Calu3 (cell line): Measurements from ENCODE around the gene NR1I3. TPM values are rescaled to one million over a fixed set of nuclear protein-coding genes. Genes with fewer than 3 reads are reported as not detected.
A peak's percentile ranks its signal among the peaks of the same experiment; 100 is the strongest.
"Not testable (repeated sequence)": the region's sequence is repeated elsewhere in the genome, so short reads cannot be mapped to it uniquely, and the experiment has no call there.

Source experiments
- BruUV-seq: library from RNA; stranded (reverse); fragments of 400-500 nt; replicated peaks from 2 replicates; lab custom pipeline; 2021; lab: Mats Ljungman, UMichigan
- CTCF ChIA-PET: fragments of 300-600 bp; sonication (Branson Sonifier 250); formaldehyde crosslinking; loops from one replicate; lab custom pipeline; 2022; ENCODE audit warnings: antibody characterized with exemption; lab: Charles Lee
- DNase-seq: peaks from one replicate; pipeline ENCODE4 v3.0.0; 2022
- H3K27ac Mint-ChIP-seq: one replicate; pipeline ENCODE4 v1.8.0; 2022; ENCODE audit warnings: mixed read lengths; ENCODE audit not compliant: unreplicated experiment
- H3K27me3 Mint-ChIP-seq: one replicate; pipeline ENCODE4 v1.8.0; 2022; ENCODE audit warnings: mixed read lengths; ENCODE audit not compliant: unreplicated experiment
- H3K36me3 Mint-ChIP-seq: one replicate; pipeline ENCODE4 v1.8.0; 2022; ENCODE audit warnings: mild to moderate bottlenecking, moderate library complexity, mixed read lengths; ENCODE audit not compliant: insufficient read depth, unreplicated experiment
- H3K4me1 Mint-ChIP-seq: one replicate; pipeline ENCODE4 v1.8.0; 2022; ENCODE audit warnings: mild to moderate bottlenecking, low read depth, mixed read lengths; ENCODE audit not compliant: unreplicated experiment
- H3K4me3 Mint-ChIP-seq: one replicate; pipeline ENCODE4 v1.8.0; 2022; ENCODE audit warnings: mild to moderate bottlenecking, low read depth, moderate library complexity, mixed read lengths; ENCODE audit not compliant: unreplicated experiment
- H3K9me3 Mint-ChIP-seq: one replicate; pipeline ENCODE4 v1.8.0; 2022; ENCODE audit warnings: low read depth, mixed read lengths; ENCODE audit not compliant: unreplicated experiment
- intact Hi-C: fragments of 100-400 bp; cut with micrococcal nuclease; formaldehyde crosslinking; loops from one replicate; pipeline ENCODE4 v1.10.0; 2022; ENCODE audit not compliant: unreplicated experiment
- total RNA-seq: library from RNA; stranded (reverse); gene quantifications from 2 replicates; pipeline ENCODE4 v1.2.3, GENCODE V29; 2022
- TF ChIP-seq, protein P1 (sequence below): fragments of 200-600 bp; IDR thresholded peaks from one replicate; pipeline ENCODE4 v1.8.0; 2022; ENCODE audit warnings: antibody characterized with exemption; ENCODE audit not compliant: unreplicated experiment

NR1I3 gene
- total RNA-seq, 1 experiment from 2014 or later = not detected

DNA sequence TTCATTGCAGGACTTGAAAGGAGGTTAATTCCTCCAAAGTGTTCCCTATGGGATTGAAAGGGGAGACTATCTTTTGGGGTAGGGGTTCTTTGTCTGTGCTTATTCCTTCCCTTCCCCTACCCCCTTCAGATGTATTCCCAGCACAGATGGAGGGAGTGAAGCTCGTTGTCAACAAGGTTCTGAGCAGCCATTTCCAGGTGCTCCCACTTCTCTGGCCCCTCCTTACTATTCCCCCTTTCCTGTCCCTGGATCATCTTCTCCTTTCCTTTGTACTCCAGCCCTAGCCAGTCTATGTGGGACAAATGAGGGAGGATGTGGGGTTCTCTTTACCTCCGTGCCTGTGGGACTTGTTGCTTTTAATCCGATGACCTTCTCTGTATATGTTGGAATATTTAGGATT lies 11.2 kb downstream of the NR1I3 start:
- H3K9me3 Mint-ChIP-seq = no peaks in the 10 kb centered on the region
- intact Hi-C loops = loop anchor here (1.0 kb wide), 2 partner anchors 65 to 156 kb away; no protein-coding TSS in a partner anchor
- no peak for DNase-seq
- peaks cover 26% of the 10 kb centered on the region for H3K4me1 Mint-ChIP-seq
- peak overlapping the region; percentile 30 for H3K27ac Mint-ChIP-seq
- TSS peak; percentile 24 for BruUV-seq
- CTCF ChIA-PET = interaction anchor here (2.3 to 3.0 kb wide), 3 partner anchors 25 to 155 kb away, joined by 22 to 26 read pairs (median 24); partner anchors contain the start of gene NDUFS2
- H3K4me3 Mint-ChIP-seq = peak overlapping the region; percentile 86
- TF ChIP-seq, protein P1, sequence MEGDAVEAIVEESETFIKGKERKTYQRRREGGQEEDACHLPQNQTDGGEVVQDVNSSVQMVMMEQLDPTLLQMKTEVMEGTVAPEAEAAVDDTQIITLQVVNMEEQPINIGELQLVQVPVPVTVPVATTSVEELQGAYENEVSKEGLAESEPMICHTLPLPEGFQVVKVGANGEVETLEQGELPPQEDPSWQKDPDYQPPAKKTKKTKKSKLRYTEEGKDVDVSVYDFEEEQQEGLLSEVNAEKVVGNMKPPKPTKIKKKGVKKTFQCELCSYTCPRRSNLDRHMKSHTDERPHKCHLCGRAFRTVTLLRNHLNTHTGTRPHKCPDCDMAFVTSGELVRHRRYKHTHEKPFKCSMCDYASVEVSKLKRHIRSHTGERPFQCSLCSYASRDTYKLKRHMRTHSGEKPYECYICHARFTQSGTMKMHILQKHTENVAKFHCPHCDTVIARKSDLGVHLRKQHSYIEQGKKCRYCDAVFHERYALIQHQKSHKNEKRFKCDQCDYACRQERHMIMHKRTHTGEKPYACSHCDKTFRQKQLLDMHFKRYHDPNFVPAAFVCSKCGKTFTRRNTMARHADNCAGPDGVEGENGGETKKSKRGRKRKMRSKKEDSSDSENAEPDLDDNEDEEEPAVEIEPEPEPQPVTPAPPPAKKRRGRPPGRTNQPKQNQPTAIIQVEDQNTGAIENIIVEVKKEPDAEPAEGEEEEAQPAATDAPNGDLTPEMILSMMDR = no peak
- peaks cover 23% of the 10 kb centered on the region for H3K27me3 Mint-ChIP-seq
- H3K36me3 Mint-ChIP-seq = peaks cover 15% of the 10 kb centered on the region

DNA sequence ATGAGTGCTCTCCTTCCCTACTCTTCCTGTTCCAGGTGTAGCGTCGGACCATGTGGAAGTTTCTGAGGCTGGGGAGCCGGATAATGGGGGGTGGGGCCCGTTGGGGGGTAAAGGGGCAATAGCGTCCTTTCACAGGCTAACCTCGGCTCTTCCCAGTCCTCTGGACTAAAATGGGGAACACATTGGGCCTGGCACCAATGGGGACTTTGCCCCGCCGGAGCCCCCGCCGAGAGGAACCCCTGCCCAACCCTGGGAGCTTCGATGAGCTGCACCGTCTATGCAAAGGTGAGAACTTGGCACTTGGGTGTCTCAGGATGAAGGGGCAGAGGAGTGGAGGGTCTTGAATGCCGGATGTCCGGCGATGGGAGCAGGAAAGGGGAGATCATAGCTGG lies 11.7 kb downstream of the NR1I3 start:
- H3K27me3 Mint-ChIP-seq = peaks cover 26% of the 10 kb centered on the region
- peaks cover 15% of the 10 kb centered on the region for H3K36me3 Mint-ChIP-seq
- no peaks in the 10 kb centered on the region for H3K9me3 Mint-ChIP-seq
- BruUV-seq = no TSS peak
- CTCF ChIA-PET = interaction anchor here (0.6 to 3.0 kb wide), 14 partner anchors 15 to 1124 kb away, joined by 3 to 26 read pairs (median 5); partner anchors contain the start of genes NDUFS2 and PPOX
- H3K4me1 Mint-ChIP-seq = peaks cover 26% of the 10 kb centered on the region
- intact Hi-C loops = no loop called here
- no peak for DNase-seq
- peak overlapping the region; percentile 86 for H3K4me3 Mint-ChIP-seq
- H3K27ac Mint-ChIP-seq = peak overlapping the region; percentile 76
- TF ChIP-seq, protein P1 = no peak

DNA sequence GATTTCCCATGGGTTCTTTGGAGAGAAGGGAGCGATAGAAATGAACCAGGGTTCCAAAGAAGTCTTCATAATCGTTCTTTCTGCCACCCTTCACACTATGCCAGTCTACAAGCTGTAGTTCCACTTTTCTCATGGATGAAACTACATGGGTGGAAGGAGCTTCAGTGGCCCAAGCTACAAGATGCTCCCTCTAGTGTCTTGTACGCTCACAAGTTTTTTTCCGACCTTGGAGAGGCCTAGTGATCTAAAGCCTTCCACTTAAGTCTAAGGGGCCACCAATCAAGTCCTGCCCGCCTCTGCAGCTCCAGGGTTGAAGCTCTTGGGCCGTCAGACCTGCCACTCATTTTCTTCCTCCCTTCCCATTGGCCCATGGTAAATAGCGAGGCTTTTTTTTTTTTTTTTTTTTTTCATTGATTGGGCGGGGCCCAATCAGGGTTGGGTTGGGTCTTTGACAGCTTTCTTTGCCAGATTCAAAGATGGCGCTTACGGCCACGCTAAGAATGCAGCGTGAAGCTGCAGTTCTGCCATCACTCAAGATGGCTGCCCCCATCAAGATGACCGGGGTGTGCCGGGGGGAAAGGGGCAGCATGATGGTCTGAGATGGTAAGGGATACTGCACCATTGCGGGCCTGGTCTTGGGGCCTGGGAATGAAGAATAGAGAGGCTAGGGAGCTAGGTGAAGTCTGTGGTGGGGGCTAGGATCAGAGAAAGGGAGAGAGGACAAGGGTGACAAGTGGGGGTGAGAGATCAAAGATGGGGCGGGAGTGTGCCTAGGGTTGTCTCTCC lies 12.3 kb downstream of the NR1I3 start, which contains the start of gene TOMM40L:
TSS of gene TOMM40L (plus strand) at position 527 of the 786 bp plus-strand sequence. CDS start 430 bp downstream, outside the sequence.
- H3K9me3 Mint-ChIP-seq = no peaks in the 10 kb centered on the region
- DNase-seq = peak; percentile 91
- BruUV-seq = no TSS peak
- peak within 1 kb of the TSS; percentile 86 for H3K4me3 Mint-ChIP-seq
- TF ChIP-seq, protein P1 = peak; percentile 38
- peak within 1 kb of the TSS; percentile 76 for H3K27ac Mint-ChIP-seq
- CTCF ChIA-PET = interaction anchor here (0.5 to 3.0 kb wide), 23 partner anchors 10 to 1124 kb away, joined by 3 to 26 read pairs (median 4); partner anchors contain the start of genes NDUFS2 and PPOX
- H3K27me3 Mint-ChIP-seq = peaks cover 26% of the 10 kb centered on the region
- peaks cover 15% of the 10 kb centered on the region for H3K36me3 Mint-ChIP-seq
- intact Hi-C loops = no loop called here
- H3K4me1 Mint-ChIP-seq = peaks cover 26% of the 10 kb centered on the region

DNA sequence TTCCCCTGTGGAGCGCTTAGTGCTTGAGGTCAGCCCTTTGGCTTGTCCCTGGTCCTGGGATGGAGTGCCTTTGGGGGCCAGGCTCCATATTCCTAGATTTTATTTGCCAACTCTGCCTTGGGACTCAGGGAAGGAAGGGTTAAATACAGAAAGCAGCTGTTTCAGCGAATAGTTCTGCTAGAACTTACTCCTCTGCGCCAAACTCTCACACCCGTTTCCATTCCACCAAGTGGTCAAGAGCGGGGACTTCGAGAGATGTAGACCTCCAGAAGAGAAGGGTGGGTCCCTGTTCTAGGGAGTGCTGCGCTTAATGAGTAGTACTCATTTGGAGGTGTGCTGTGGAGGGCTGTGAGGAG lies 12.8 kb downstream of the NR1I3 start:
- TF ChIP-seq, protein P1 = no peak
- no peaks in the 10 kb centered on the region for H3K9me3 Mint-ChIP-seq
- peaks cover 15% of the 10 kb centered on the region for H3K36me3 Mint-ChIP-seq

DNA sequence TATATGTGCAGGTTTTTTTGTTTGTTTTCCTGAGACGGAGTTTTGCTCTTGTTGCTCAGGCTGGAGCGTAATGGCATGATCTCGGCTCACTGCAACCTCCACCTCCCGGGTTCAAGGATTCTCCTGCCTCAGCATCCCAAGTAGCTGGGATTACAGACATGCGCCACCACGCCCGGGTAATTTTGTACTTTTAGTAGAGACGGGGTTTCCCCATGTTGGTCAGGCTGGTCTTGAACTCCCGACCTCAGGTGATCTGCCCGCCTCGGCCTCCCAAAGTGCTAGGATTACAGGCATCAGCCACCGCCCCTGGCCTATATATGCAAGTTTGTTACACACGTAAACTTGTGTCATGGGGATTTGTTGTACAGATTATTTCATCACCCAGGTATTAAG lies 13.3 kb downstream of the NR1I3 start:
- H3K4me1 Mint-ChIP-seq = peaks cover 26% of the 10 kb centered on the region
- BruUV-seq = not testable (repeated sequence)

More for the DNA sequence above, 12.8 kb downstream of the NR1I3 start:
- peaks cover 26% of the 10 kb centered on the region for H3K27me3 Mint-ChIP-seq
- BruUV-seq = no TSS peak
- no peak overlapping the region for H3K27ac Mint-ChIP-seq
- intact Hi-C loops = no loop called here
- CTCF ChIA-PET = interaction anchor here (0.6 to 3.0 kb wide), 16 partner anchors 9 to 215 kb away, joined by 3 to 26 read pairs (median 4); partner anchors contain the start of genes NDUFS2 and PPOX
- no peak for DNase-seq
- H3K4me1 Mint-ChIP-seq = peaks cover 26% of the 10 kb centered on the region
- no peak overlapping the region for H3K4me3 Mint-ChIP-seq

More for the DNA sequence above, 13.3 kb downstream of the NR1I3 start:
- H3K4me3 Mint-ChIP-seq, H3K9me3 Mint-ChIP-seq, intact Hi-C loops, H3K27ac Mint-ChIP-seq, DNase-seq: not testable (repeated sequence)
- CTCF ChIA-PET = interaction anchor here (1.8 kb wide), 1 partner anchor 162 kb away, joined by 3 read pairs; no protein-coding TSS in a partner anchor
- Mint-ChIP-seq H3K36me3 (peaks cover 15% of the 10 kb centered on the region), H3K27me3 (peaks cover 27% of the 10 kb centered on the region)
